GF-D8 (cell line): ENCODE data around the gene NKD1.
A peak's percentile ranks its signal among the peaks of the same experiment; 100 is the strongest.

Experiments
- DNase-seq: peaks from one replicate; lab custom pipeline; 2025; lab: John Stamatoyannopoulos, UW

Gene NKD1

DNA sequence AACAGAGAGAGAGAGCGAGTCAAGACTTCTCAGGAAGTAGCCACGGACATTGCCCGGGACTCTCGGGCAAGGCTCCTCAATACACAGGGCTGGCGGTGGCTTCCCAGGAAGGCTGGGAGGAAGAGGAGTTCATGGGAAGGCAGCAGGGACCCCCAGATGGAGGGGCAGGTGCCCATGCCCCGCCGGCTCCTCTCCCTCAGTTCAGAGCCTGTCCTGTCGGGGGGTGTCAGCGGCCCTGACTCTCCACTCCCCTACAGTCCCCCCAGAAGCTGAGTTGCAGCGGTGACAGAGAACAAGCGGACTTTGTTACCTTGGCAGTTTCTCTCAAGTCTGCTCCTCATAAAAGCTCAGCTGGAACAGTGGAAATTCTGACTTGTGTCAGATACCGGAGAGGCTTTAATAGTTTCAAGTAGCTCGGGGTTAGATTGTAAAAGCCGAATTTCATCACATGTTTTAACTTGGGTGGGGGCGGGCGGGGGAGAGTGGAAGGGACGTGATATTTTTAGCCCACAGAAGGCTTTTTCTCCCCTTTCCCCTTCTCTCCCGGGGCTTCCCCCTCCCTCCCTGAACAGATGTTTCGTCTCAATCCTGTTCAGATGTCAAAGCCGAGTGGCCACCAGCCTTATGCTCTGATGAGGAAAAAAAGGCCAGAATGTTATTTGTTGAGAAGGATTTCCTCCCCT is 65.2 kb downstream of the NKD1 start:
- DNase-seq: no peak

GRCh38 chr16:50613964-50614474 is 65.8 kb downstream of the NKD1 start:
- DNase-seq: no peak

DNA sequence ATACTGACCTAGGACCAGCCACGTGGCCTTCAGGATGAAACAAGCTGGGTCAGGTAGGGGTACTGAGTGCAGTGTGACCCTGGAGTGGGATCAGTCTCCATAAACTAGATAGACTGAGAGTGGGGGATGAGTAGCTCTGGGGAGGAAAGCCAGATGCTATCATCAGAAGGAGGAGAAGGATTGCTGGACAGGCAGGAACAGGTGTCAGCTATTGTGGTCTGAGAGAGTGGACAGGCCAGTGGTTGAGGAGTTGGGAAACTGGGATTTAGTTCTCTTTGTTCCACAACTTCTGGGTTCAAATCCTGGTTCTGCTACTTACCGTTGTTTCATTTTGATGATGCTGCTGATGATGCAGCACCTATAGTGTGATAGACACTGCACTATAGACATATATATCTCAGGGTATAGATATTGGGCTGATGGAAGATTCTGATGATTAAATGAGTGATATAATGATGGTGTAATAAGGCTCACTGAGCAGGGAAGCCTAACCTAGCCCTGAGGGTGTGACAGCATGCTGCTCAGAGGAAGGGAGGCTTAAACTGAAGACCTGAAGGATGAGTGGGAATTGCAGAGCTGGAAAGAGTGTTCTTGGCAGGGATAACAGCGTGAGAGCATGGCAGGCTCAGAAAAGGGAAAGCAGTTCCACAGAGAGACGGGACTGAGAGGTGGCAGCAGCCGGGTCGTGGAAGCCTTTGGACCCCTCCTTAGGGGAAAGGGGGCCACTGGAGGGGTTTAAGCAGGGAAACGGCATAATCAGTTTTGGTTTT is 66.9 kb downstream of the NKD1 start:
- DNase-seq: no peak

DNA sequence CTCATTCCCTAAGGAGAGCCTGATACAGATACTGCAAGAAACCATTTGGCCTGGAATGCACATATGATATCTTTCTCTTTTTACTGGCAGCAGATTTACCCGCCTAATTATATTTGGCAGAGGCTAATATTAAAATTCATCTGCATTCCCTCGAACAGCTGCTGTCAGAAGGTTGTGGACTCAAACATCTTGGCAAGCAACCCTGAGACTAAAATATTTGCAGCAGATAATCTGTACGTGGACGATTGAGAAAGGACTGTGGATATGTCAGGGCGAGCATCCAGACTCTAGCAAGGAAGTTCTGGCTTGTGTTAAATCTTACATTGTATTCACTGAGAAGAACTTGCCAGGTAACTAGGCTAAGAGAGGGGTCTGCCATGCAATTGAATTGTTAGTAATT is 67.7 kb downstream of the NKD1 start:
- no peak for DNase-seq

- no peak for DNase-seq
These were observed 68.2 kb downstream of the NKD1 start for GRCh38 chr16:50616386-50616785.

DNA sequence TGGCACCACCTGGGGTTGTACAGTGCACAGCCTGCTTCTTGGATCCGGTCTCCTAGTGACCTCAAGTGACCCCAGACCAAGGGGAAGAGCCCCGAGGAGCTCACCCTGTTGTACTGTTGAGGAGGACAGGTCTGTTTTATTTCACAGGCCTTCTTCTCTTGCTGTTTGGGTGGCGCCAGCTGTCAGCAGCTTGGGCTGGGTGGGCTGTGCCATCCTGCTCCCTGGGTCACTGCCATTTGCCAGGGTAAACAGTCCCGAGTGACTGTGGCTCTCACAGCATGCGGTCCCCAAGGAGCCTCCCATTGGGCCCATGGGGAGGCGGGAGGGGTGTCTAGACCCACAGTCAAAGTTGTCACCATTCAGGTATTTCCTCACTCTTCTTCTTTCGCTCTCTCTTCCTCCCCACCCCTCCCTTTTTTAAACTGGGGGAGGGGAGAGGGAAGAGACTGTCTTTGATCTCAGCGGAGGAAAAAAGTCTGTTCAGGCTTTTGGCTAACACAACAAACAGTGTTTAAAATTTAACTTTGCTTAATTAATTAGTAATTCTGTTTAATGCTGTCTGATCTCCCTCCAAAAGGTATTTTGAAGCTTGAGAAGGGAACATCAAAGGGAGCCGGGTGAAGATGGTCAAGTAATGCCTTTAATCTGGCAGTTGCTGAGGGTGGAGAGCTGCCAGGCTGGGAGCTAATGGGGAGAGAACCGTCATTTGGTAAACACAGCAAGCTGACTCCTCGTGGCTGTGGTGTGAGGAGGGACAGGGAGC is 68.9 kb downstream of the NKD1 start:
- no peak for DNase-seq

DNA sequence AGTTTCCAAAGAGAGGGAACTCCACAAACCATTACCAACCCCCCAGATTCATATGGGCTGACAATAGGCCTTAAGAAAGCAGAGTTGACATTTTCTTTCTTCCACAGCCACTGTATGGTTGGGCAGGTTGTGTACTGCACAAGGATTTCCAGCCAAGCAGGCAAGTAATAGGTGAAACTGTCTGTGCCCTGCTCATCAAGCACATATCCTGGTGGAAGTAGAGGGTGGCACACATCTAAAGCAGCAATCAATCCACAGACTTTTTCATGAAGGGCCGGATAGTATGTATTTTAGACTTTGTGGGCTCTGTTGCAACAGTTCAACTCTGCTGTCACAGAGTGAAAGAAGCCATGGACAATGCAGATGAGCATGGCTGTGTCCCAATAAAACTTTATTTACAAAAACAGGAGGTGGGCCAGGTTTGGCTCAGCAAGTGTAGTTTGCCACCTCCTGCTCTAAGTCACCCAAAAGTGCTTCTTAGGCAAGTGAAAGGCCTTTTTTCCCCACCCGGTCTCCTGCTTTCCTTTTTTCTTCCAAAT is 69.5 kb downstream of the NKD1 start:
- no peak for DNase-seq

DNA sequence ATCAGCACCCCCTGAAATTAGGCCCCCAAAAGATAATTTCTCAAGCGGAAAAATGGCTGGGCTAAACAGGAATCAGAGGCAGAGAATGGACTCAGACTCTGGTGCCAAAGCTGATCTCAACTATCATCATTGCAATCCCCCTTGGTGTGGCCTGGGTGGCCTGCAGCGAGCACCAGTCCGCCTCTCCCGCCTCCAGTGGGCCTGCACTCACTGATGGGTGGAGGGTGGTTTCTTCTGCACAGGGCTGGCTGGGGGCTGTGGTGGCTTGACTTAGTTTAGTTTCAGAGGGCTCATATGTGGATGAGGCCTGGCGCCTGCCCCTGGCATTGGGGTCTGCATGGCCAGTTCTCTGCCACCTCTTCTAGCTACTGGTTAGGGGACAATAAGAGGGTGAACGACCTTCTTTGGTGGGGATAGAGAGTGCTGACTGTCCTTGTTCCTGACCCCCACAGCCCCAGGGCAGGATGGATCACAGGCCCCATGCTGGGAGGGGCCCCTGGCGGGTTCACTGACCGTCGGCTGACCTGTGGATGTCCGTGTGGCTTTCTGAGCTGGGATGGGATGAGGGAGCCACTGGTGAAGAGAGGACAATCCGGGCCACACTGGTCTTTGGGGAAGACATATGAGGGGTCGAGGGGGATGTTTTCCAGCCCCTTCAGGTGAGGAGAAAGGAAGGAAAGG is 70.2 kb downstream of the NKD1 start:
- no peak for DNase-seq

- DNase-seq: no peak
These were observed 71.7 kb downstream of the NKD1 start for GRCh38 chr16:50619702-50620491.

GRCh38 chr16:50620646-50621451 is 72.7 kb downstream of the NKD1 start:
- DNase-seq: no peak

GRCh38 chr16:50621452-50621792 is 73.2 kb downstream of the NKD1 start:
- DNase-seq: no peak

GRCh38 chr16:50622029-50622428 is 73.8 kb downstream of the NKD1 start:
- no peak for DNase-seq

DNA sequence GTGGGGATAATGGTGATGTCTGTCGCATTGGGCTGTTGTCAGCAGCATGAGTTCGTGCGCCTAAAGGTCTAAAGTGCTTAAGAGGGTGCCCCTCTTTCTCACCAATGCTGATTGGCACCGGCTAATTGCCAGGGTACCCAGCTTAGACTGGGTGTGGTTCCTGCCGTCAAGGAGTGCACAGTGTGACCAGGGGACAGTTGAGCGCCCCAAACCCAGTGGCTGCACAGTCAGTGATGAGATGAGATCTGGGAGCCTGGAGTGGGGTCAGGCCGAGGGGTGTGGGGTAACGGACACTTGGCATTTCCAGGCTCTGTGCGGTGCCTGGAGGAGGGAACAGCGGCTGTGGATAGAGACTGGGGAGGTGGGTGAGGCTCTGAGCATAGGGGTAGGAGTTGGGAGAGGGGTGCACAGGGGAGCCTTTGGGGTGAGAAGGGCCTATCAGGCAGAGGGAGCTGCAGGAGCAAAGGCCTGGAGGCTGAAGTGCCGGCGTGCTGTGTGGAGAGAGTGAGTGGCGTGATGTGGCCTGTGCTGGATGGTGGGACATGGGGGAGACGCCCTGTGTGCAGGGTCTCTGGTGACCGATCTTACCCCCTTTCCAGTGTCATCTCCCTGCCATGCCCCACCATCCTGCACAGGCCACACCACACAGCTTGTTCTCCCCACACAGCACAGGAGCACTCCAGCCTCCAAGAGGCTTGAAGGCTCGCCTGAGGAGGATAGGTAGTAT is 74.6 kb downstream of the NKD1 start:
- no peak for DNase-seq

- no peak for DNase-seq
These were observed 76.3 kb downstream of the NKD1 start for GRCh38 chr16:50624449-50624970.

DNA sequence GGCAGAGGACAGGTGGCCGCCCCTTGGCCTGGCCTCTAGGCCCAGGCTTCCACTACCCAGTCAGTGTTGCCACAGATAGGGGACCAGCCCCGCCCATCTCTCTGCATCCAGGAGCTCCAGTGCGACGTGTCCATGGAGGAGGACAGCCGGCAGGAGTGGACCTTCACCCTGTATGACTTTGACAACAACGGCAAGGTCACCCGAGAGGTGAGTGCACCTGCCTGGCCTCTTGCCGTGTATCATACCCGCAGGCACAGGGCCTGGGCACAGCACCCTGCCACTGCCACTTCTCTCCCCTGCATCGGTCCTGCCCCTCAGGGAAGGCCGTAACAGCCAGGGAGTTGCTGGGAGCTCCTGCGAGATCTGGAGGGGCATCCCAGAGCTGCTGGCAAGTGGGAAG is 77.2 kb downstream of the NKD1 start:
- no peak for DNase-seq

GRCh38 chr16:50626868-50627267 is 78.7 kb downstream of the NKD1 start:
- DNase-seq: peak; percentile 11

- no peak for DNase-seq
These were observed 79.2 kb downstream of the NKD1 start for GRCh38 chr16:50627419-50627818.

DNA sequence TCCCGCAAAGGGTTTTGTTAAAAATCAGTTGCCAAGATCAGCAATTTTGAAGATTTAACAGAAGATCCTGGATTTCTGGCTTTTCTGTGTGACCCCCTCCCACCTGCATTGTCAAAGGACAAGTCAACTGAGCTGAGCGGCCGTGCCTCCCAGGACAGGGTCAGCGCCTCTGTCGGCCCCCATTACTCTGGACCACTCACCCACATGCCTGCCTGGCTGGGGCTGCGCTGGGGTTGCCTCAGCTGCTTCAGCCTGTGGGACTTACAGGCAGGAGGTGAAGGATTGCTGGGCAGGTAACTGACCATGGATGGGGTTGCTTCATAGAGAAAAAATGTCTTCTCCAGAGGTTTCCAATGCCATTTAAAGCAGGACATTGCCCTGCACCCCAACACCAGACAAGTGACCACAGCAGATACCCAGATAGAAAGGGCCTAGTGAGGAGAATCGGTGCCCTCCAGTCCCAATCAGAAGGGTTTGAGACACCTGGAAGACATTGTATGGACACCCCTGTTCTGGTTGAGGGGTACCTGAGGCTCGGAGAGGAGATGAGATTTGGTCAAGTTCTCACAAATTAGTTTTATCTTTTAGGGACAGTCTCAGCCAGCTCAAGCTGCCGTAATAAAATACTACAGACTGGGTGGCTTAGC is 80.1 kb downstream of the NKD1 start:
- no peak for DNase-seq

- DNase-seq: no peak
These were observed 81.1 kb downstream of the NKD1 start for GRCh38 chr16:50629334-50629733.
